Breast epithelium (tissue), 4 donors: ENCODE results near the gene AMN1. TPM values are rescaled to one million over a fixed set of nuclear protein-coding genes. Genes with fewer than 3 reads are reported as not detected.
"Not testable (repeated sequence)": the region's sequence is repeated elsewhere in the genome, so short reads cannot be mapped to it uniquely, and the experiment has no call there.

Experiments
- DNase-seq, 2 donors: peaks; one replicate each; pipeline ENCODE4 v3.0.0-alpha.2; 2019; ENCODE audit warnings: low spot score in 2 of 2
- H3K27ac ChIP-seq, 2 donors: fragments of 200-600 bp; sonication (generic) in 1 of 2; one replicate each; pipeline ENCODE4 v1.5.1; 2016 to 2019; ENCODE audit warnings: mild to moderate bottlenecking in 1 of 2
- H3K27me3 ChIP-seq, 2 donors: fragments of 200-600 bp; sonication (generic) in 1 of 2; one replicate each; pipeline versions ENCODE4 v1.5.1 to v1.6.0; 2017 to 2019; ENCODE audit warnings: control low read depth in 1 of 2, mild to moderate bottlenecking in 1 of 2
- H3K36me3 ChIP-seq: fragments of 200-600 bp; one replicate; pipeline ENCODE4 v1.5.1; 2019
- H3K4me1 ChIP-seq, 2 donors: fragments of 200-600 bp; sonication (generic); one replicate each; pipeline ENCODE4 v1.5.1; 2016 to 2019; ENCODE audit warnings: control low read depth in 1 of 2
- H3K4me3 ChIP-seq, 3 donors: fragments of 200-600 bp; sonication (generic); 1 replicate in 2 of 3; 2 replicates in 1 of 3; pipeline ENCODE4 v1.5.1; 2016 to 2019; ENCODE audit warnings: mild to moderate bottlenecking in 3 of 3, moderate library complexity in 2 of 3
- H3K9me3 ChIP-seq, 2 donors: fragments of 200-600 bp; sonication (generic) in 1 of 2; one replicate each; pipeline ENCODE4 v1.5.1; 2016 to 2019; ENCODE audit warnings: control low read depth in 1 of 2
- POLR2A ChIP-seq: fragments of 450-650 bp; IDR thresholded peaks from one replicate; pipeline ENCODE4 v1.6.1; 2016; ENCODE audit warnings: antibody characterized with exemption, mild to moderate bottlenecking, moderate library complexity
- POLR2AphosphoS5 ChIP-seq, 3 donors: sonication (generic); formaldehyde crosslinking; IDR thresholded peaks; one replicate each; pipeline ENCODE4 v1.6.1; 2017; ENCODE audit warnings: antibody characterized with exemption in 3 of 3
- intact Hi-C: fragments of 100-400 bp; cut with DNase I; formaldehyde crosslinking; loops from one replicate; pipeline ENCODE4 v1.15.1; 2023; ENCODE audit warnings: low total_unique reads
- total RNA-seq, 3 donors: library from RNA; depleted of rRNA; stranded (reverse); fragments of >200 nt; gene quantifications; one replicate each; pipeline ENCODE4 v1.1.0, GENCODE V29; 2016
- TF ChIP-seq, protein P1 (sequence below), 3 donors: fragments of 450-650 bp; IDR thresholded peaks; one replicate each; pipeline ENCODE4 v1.5.1; 2016 to 2017; ENCODE audit warnings: antibody characterized with exemption in 3 of 3, mild to moderate bottlenecking in 3 of 3, moderate library complexity in 3 of 3

The AMN1 gene
- total RNA-seq, 3 donors from 2014 or later = 10.9 to 23.7 (median 16.4) TPM

DNA sequence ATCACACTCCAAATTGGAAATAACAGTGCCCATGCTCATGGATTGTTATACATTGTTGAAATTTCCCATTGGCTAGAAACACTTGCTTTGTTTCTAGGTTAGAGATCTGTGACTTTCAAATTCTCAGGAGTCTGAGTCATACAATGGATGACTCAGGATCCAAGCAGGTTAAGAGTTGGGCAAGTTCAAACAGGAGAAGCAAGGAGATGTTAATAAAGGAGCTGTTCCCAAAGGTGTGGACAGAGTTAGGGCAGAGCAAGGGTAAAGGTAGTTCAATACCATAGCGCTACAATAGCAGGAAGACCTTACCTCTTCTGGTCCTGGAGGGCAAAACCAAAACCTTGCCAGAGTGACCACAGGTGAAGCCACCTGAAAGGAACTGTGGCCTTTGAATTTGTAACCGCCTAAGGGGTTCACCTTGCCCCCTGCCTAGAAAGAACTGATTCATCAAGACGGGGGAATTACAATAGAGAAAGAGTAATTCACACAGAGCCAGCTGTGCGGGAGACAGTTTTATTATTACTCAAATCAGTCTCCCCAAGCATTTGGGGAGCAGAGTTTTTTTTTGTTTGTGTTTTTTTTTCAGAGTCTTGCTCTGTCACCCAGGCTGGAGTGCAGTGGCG is 4.2 kb upstream of the AMN1 start:
- Histone ChIP-seq H3K27ac (peak overlapping the region; percentile 84 to 91), H3K4me1 (no peaks in the 10 kb centered on the region), H3K4me3 (peak overlapping the region in 1 of 3 donors; percentile 36), H3K36me3 (no peaks in the 10 kb centered on the region), H3K9me3 (no peaks in the 10 kb centered on the region), H3K27me3 (no peaks in the 10 kb centered on the region)
- TF ChIP-seq, protein P1, sequence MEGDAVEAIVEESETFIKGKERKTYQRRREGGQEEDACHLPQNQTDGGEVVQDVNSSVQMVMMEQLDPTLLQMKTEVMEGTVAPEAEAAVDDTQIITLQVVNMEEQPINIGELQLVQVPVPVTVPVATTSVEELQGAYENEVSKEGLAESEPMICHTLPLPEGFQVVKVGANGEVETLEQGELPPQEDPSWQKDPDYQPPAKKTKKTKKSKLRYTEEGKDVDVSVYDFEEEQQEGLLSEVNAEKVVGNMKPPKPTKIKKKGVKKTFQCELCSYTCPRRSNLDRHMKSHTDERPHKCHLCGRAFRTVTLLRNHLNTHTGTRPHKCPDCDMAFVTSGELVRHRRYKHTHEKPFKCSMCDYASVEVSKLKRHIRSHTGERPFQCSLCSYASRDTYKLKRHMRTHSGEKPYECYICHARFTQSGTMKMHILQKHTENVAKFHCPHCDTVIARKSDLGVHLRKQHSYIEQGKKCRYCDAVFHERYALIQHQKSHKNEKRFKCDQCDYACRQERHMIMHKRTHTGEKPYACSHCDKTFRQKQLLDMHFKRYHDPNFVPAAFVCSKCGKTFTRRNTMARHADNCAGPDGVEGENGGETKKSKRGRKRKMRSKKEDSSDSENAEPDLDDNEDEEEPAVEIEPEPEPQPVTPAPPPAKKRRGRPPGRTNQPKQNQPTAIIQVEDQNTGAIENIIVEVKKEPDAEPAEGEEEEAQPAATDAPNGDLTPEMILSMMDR (IDR thresholded peaks at IDR 0.05) = no peak
- TF ChIP-seq POLR2AphosphoS5 (IDR thresholded peaks at IDR 0.05) = peak; percentile 33 to 64 (median 44)
- intact Hi-C loops = no loop called here
- peak in 1 of 2 donors; percentile 55 for DNase-seq

DNA sequence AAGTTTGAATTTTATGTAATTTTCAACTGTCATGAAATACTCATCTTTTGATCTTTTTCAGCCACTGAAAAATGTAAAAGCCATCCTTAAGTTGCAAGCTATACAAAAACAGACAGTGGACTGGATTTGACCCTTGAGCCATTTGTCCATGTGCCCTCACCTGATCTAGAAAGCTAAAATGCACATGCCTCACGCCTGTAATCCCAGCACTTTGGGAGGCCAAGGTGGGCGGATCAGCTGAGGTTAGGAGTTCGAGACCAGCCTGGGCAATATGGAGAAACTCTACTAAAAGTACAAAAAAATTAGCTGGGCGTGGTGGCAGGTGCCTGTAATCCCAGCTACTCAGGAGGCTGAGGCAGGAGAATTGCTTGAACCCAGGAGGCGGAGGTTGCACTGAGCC is 2.4 kb upstream of the AMN1 start:
- H3K36me3 ChIP-seq, intact Hi-C loops, H3K4me1 ChIP-seq, H3K9me3 ChIP-seq, H3K27me3 ChIP-seq, DNase-seq, H3K4me3 ChIP-seq: not testable (repeated sequence)
- H3K27ac ChIP-seq = peak overlapping the region; percentile 84 to 91

DNA sequence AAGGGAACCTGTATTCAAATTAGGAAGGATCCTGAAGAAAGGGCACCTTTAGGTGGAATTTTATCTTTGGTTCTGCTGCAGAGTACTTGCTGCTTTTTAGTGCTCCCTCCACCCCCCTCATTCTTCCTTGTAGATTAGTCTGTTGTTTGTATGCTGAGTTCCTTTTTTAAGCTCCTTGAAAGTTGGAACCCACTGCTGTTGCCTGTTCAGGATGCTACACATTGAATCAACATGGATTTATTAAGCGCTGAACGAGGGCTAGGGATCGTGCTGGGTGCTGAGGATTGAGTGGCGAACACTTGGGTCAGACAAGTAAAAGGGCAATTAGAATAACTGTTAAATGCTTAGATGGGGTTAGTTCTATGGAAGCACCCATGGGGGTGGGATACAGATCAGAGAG is 884 bp upstream of the AMN1 start:
- intact Hi-C loops = no loop called here
- TF ChIP-seq, protein P1 (IDR thresholded peaks at IDR 0.05) = no peak
- TF ChIP-seq POLR2AphosphoS5 (IDR thresholded peaks at IDR 0.05) = no peak
- no peak for TF ChIP-seq POLR2A
- Histone ChIP-seq H3K27me3 (no peaks in the 10 kb centered on the region), H3K4me3 (peak overlapping the region; percentile 64 to 86 (median 73)), H3K9me3 (no peaks in the 10 kb centered on the region), H3K36me3 (no peaks in the 10 kb centered on the region), H3K27ac (peak overlapping the region; percentile 97), H3K4me1 (no peaks in the 10 kb centered on the region)
- DNase-seq = no peak

DNA sequence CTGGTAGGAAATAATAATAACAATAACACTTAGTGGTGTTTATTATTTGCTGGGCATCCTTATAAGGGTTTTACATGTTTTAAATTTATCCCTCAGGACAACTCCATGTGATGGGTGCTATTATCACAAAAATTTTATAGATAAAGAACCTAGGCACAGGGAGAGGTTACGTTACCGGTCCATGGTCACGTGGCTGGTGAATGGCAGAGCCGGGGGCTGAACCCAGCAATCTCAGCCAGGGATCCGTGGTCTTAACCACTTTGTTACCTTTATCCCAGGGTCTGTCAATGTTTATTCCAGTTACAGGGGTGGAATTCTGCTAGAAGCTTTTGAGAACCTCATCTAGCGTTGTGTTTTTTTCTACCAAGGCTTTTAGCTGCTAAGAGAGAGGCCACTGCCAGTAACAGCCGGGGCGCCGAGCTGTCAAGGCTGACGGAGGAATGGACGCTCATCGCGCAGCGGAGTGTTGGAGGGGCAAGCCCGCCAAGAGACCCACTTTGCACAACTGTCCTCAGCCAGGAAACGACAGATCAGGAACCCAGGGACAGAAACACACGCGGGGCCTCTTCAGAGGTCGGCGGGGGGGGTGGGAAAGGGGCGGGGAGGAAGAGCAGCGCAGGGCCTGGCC is 418 bp downstream of the AMN1 start:
- no peaks in the 10 kb centered on the region for H3K27me3 ChIP-seq
- DNase-seq = no peak
- TF ChIP-seq POLR2A = no peak
- TF ChIP-seq, protein P1 (IDR thresholded peaks at IDR 0.05) = no peak
- TF ChIP-seq POLR2AphosphoS5 (IDR thresholded peaks at IDR 0.05) = peak in 1 of 3 donors; percentile 58
- H3K4me1 ChIP-seq = no peaks in the 10 kb centered on the region
- peak overlapping the region; percentile 97 for H3K27ac ChIP-seq
- intact Hi-C loops = no loop called here
- H3K4me3 ChIP-seq = peak overlapping the region; percentile 64 to 86 (median 73)
- no peaks in the 10 kb centered on the region for H3K9me3 ChIP-seq
- no peaks in the 10 kb centered on the region for H3K36me3 ChIP-seq

DNA sequence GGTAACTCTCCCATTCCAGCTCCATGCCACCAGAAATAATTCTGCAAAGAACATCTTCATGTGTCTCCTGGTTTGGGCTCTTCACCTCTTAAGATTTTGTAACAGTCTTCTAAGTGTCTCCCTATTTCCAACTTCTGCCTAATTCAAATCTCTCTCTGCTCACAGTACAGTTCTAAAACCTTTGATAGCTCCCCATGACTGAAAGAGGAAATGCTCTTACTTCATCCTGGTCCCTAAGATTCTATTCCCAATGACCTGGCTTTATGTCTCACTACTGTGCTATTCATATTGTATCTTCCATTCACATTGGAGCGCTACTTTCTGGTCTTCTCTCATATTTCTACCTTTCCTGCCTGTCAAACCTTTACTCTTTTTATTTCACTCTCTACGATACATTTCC is 1.6 kb downstream of the AMN1 start:
- intact Hi-C loops = no loop called here
- no peaks in the 10 kb centered on the region for H3K4me1 ChIP-seq
- H3K9me3 ChIP-seq = no peaks in the 10 kb centered on the region
- peak overlapping the region in 1 of 2 donors; percentile 97 for H3K27ac ChIP-seq
- H3K4me3 ChIP-seq = no peak overlapping the region
- TF ChIP-seq, protein P1 (IDR thresholded peaks at IDR 0.05) = no peak
- TF ChIP-seq POLR2AphosphoS5 (IDR thresholded peaks at IDR 0.05) = no peak
- no peak for TF ChIP-seq POLR2A
- H3K36me3 ChIP-seq = no peaks in the 10 kb centered on the region
- no peaks in the 10 kb centered on the region for H3K27me3 ChIP-seq
- DNase-seq = no peak
